ENCODE measurements around the gene TMEM19. TPM values are rescaled to one million over a fixed set of nuclear protein-coding genes. Genes with fewer than 3 reads are reported as not detected.

The TMEM19 gene
- total RNA-seq, result 35.9 and 49.4 TPM in 2 replicates

GRCh38 chr12:71685914-71686657 is at the start of gene TMEM19:
TMEM19 (plus strand) TSS chr12:71686082; CDS start chr12:71686681, 599 bp downstream.

GRCh38 chr12:71663561-71664410 is 22.1 kb upstream of the TMEM19 start, which contains the start of the genes THAP2 and ZFC3H1:
THAP2 (plus strand) TSS chr12:71664301; CDS start chr12:71664510, 209 bp downstream.
ZFC3H1 (minus strand) TSS chr12:71663848; CDS start chr12:71663610, 238 bp downstream.

Other genes with a start within 250 kb of the TMEM19 start
- not detected in 2 replicates for gene LGR5, start 246.3 kb upstream of the TMEM19 start, total RNA-seq
- 16.7 and 47.5 TPM in 2 replicates for gene ZFC3H1, start 22.2 kb upstream of the TMEM19 start, total RNA-seq
- 1.6 and 4.1 TPM in 2 replicates for gene THAP2, start 21.8 kb upstream of the TMEM19 start, total RNA-seq
- gene RAB21, start 68.8 kb downstream of the TMEM19 start, total RNA-seq, result 5.5 and 45.6 TPM in 2 replicates
- 19.9 and 50.2 TPM in 2 replicates for gene TBC1D15, start 153.7 kb downstream of the TMEM19 start, total RNA-seq